Body of pancreas (tissue), 4 donors: ENCODE data around the gene SPHK2. TPM values are rescaled to one million over a fixed set of nuclear protein-coding genes. Genes with fewer than 3 reads are reported as not detected.

Source experiments
- ATAC-seq: fragments of 150-250 bp; one replicate; pipeline ENCODE4 v1.9.1; 2016
- DNase-seq, 4 donors: peaks; one replicate each; pipeline ENCODE4 v3.0.0-alpha.2; 2019
- H3K27ac ChIP-seq, 4 donors: fragments of 200-600 bp; sonication (generic); 1 replicate in 3 of 4; 2 replicates in 1 of 4; pipeline versions ENCODE4 v1.5.1 to v1.6.1; 2016 to 2019; ENCODE audit warnings: mild to moderate bottlenecking in 1 of 4, mixed read lengths in 1 of 4, moderate library complexity in 1 of 4
- H3K27me3 ChIP-seq, 2 donors: fragments of 200-600 bp; sonication (generic); one replicate each; pipeline ENCODE4 v1.6.0; 2016; ENCODE audit warnings: mild to moderate bottlenecking in 1 of 2
- H3K36me3 ChIP-seq, 2 donors: fragments of 200-600 bp; sonication (generic); replicated peaks in 1 of 2; 2 replicates each; pipeline ENCODE4 v1.5.1; 2016; ENCODE audit warnings: low read depth in 2 of 2; ENCODE audit not compliant: insufficient read depth in 1 of 2
- H3K4me1 ChIP-seq: fragments of 200-600 bp; sonication (generic); one replicate; pipeline ENCODE4 v1.6.0; 2016
- H3K4me3 ChIP-seq, 2 donors: fragments of 200-600 bp; sonication (generic); 1 replicate in 1 of 2; 2 replicates in 1 of 2; pipeline ENCODE4 v1.5.1; 2016 to 2019
- H3K9me3 ChIP-seq, 3 donors: fragments of 200-600 bp; sonication (generic); 1 replicate in 2 of 3; 2 replicates in 1 of 3; pipeline ENCODE4 v1.5.1; 2016
- POLR2A ChIP-seq, 3 donors: fragments of 450-650 bp; IDR thresholded peaks; one replicate each; pipeline ENCODE4 v1.6.1; 2016; ENCODE audit warnings: antibody characterized with exemption in 3 of 3, mild to moderate bottlenecking in 2 of 3
- WGBS, 2 donors: methylation state at CpG; one replicate each; pipeline ENCODE4 v1.1.5; 2017; 5-methylcytosine and 5-hydroxymethylcytosine counted together
- intact Hi-C: fragments of 100-400 bp; cut with DNase I; formaldehyde crosslinking; loops from one replicate; pipeline ENCODE4 v1.15.1; 2023
- total RNA-seq, 2 donors: library from RNA; depleted of rRNA; stranded (reverse); fragments of >200 nt; gene quantifications; one replicate each; pipeline ENCODE4 v1.1.0, GENCODE V29; 2016
- TF ChIP-seq, protein P1 (sequence below), 7 experiments: fragments of 450-650 bp in 4 of 7; fragments of 200-600 bp in 3 of 7; sonication (generic) in 3 of 7; IDR thresholded peaks; one replicate each; pipeline ENCODE4 v1.5.1; 2016 to 2019; ENCODE audit warnings: antibody characterized with exemption in 7 of 7

SPHK2 gene
- total RNA-seq, 2 donors from 2014 or later, result 8.3 to 37.6 TPM

DNA sequence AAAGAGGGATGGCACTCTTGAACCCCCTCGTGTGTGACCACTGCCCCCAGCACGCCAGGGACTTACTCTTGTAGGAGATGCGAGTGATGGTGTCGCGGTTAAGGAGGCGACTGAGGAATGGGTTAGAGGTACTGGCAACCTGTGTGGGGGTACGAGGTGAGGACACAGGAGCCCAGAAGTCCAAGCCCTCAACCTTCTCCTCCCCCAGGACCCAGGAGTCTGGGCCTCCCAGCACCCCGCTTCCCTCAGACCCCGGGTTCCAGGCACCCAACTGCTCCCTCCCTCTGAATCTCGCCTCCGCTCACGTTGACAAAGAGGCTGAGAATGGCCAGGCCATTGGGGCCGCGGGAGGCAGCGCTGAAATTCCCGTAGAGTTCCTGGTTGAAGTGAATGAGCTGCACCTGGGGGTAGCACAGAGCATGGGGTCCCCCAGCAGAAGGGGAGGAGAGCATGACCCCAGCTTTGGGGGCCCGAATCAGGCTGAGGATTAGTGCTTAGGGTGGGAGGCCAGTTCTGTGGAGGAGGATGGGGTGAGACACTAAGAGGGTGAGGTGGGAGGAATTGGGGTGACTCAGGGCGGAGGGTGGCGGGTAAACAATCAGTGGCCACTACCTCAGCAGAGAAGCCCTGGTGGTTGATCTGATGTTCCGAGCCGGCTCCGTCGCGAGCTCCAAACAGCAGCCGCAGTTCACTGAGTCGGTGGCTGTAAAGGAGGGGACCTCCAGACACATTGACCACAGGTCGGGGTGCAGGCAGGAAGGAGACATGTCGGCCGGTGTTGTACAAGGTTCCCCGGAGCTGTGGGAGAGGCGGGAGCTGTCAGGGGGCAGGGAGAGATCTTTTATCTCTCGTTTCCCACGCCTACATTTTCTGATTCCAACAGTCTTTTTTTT lies 20.4 kb downstream of the SPHK2 start:
- Histone ChIP-seq H3K36me3 (no peaks in the 10 kb centered on the region), H3K9me3 (no peaks in the 10 kb centered on the region), H3K27ac (peak overlapping the region in 1 of 4 donors; percentile 14), H3K27me3 (no peaks in the 10 kb centered on the region), H3K4me3 (no peak overlapping the region), H3K4me1 (peaks cover 28% of the 10 kb centered on the region)
- intact Hi-C loops, result no loop called here
- peak in 2 of 4 donors; percentile 20 to 26 for DNase-seq
- 63 to 74% methylated on average over 25 to 33 of the region's 33 CpGs for WGBS, 2 donors
- ATAC-seq, result no peak
- TF ChIP-seq POLR2A (IDR thresholded peaks at IDR 0.05), result no peak
- TF ChIP-seq, protein P1, sequence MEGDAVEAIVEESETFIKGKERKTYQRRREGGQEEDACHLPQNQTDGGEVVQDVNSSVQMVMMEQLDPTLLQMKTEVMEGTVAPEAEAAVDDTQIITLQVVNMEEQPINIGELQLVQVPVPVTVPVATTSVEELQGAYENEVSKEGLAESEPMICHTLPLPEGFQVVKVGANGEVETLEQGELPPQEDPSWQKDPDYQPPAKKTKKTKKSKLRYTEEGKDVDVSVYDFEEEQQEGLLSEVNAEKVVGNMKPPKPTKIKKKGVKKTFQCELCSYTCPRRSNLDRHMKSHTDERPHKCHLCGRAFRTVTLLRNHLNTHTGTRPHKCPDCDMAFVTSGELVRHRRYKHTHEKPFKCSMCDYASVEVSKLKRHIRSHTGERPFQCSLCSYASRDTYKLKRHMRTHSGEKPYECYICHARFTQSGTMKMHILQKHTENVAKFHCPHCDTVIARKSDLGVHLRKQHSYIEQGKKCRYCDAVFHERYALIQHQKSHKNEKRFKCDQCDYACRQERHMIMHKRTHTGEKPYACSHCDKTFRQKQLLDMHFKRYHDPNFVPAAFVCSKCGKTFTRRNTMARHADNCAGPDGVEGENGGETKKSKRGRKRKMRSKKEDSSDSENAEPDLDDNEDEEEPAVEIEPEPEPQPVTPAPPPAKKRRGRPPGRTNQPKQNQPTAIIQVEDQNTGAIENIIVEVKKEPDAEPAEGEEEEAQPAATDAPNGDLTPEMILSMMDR (IDR thresholded peaks at IDR 0.05), result no peak

DNA sequence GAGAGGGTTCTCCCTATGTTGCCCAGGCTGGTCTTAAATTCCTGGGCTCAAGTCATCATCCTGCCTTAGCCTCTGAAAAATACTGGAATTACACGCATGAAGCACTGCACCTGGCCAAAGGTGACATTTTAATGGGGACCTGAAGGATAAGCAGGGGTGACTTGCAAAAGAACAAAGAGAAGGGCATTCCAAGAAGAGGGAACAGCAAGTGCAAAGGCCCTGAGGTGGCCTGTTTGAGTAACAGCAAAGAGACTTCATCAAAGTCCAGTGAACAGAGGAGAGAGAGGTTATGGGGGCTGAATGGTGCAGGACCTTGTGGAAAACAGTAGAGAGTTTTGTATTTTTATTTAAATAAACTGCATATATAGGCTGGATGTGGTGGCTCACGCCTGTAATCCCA lies 22.5 kb downstream of the SPHK2 start:
- Histone ChIP-seq H3K4me1 (peaks cover 40% of the 10 kb centered on the region), H3K27me3 (no peaks in the 10 kb centered on the region), H3K4me3 (no peak overlapping the region), H3K9me3 (no peaks in the 10 kb centered on the region), H3K36me3 (no peaks in the 10 kb centered on the region), H3K27ac (no peak overlapping the region)
- ATAC-seq (no peak), DNase-seq (no peak)
- 92% methylated on average over 2 of the region's 2 CpGs for WGBS, 2 donors
- no peak for TF ChIP-seq POLR2A (IDR thresholded peaks at IDR 0.05)
- TF ChIP-seq, protein P1 (IDR thresholded peaks at IDR 0.05), result no peak
- intact Hi-C loops, result no loop called here

DNA sequence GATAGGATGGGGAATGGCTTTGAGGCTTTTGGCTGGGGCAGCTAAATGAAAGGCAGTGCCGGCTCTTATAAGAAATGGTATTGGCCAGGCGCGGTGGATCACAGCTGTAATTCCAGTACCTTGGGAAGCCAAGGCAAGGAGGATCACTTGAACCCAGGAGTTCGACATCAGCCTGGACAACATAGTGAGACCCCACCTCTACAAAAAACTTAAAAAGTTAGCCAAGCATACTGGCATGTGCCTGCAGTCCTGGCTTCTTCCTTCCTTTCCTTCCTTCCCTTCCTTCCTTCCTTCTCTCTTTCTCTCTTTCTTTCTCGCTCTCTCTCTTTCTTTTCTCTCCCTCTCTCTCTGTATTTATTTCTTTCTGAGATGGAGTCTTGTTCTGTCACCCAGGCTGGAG lies 23.6 kb downstream of the SPHK2 start:
- 78 to 89% methylated on average over 5 of the region's 5 CpGs for WGBS, 2 donors
- no peak for ATAC-seq
- TF ChIP-seq, protein P1 (IDR thresholded peaks at IDR 0.05), result no peak
- Histone ChIP-seq H3K4me3 (no peak overlapping the region), H3K4me1 (peaks cover 40% of the 10 kb centered on the region), H3K9me3 (no peaks in the 10 kb centered on the region), H3K36me3 (no peaks in the 10 kb centered on the region), H3K27ac (no peak overlapping the region), H3K27me3 (no peaks in the 10 kb centered on the region)
- DNase-seq, result no peak
- intact Hi-C loops, result no loop called here

DNA sequence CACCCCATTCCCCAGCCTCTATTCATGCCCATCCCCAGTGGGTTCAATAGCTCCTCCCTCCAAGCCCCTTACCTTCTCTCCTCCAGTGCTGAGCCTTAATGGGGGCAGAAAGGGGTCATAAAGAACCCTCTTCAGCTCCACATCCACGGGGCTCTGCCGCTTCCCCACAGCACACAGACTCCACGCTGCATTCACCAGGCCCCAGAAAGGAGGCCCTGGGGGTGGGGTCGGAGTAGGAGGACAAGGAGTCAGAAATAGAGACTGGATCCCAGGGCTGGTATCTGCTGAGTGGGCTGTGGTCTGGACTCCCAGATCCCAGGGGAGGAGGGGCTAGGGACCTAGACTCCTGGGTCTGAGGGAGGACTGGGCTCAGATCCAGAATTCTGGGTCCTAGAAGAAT lies 25.0 kb downstream of the SPHK2 start:
- Histone ChIP-seq H3K36me3 (no peaks in the 10 kb centered on the region), H3K9me3 (no peaks in the 10 kb centered on the region), H3K4me1 (peaks cover 31% of the 10 kb centered on the region), H3K27ac (no peak overlapping the region), H3K27me3 (no peaks in the 10 kb centered on the region), H3K4me3 (no peak overlapping the region)
- intact Hi-C loops, result no loop called here
- DNase-seq (no peak), ATAC-seq (no peak)
- TF ChIP-seq, protein P1 (IDR thresholded peaks at IDR 0.05), result no peak
- no peak for TF ChIP-seq POLR2A (IDR thresholded peaks at IDR 0.05)
- WGBS, 2 donors, result 62 to 71% methylated on average over 3 to 4 of the region's 4 CpGs
